T-helper 1 cell treated with Interleukin-12 subunit alpha and Interleukin-12 subunit beta and Interleukin-4 antibody, amounts not matched to agents 30 ng/mL and 1 ng/mL, for 36 hours (primary cell): ENCODE measurements around the gene CC2D1A. TPM values are rescaled to one million over a fixed set of nuclear protein-coding genes. Genes with fewer than 3 reads are reported as not detected.
"Not testable (repeated sequence)": the region's sequence is repeated elsewhere in the genome, so short reads cannot be mapped to it uniquely, and the experiment has no call there.

Experiments
- intact Hi-C: fragments of 100-400 bp; cut with micrococcal nuclease; formaldehyde crosslinking; loops from one replicate; pipeline ENCODE4 v1.15.1; 2024
- total RNA-seq: library from RNA; stranded (reverse); gene quantifications from 2 replicates; pipeline ENCODE4 v1.2.3, GENCODE V29; 2022

CC2D1A gene
- total RNA-seq, 1 donor from 2014 or later: 36.3 TPM

DNA sequence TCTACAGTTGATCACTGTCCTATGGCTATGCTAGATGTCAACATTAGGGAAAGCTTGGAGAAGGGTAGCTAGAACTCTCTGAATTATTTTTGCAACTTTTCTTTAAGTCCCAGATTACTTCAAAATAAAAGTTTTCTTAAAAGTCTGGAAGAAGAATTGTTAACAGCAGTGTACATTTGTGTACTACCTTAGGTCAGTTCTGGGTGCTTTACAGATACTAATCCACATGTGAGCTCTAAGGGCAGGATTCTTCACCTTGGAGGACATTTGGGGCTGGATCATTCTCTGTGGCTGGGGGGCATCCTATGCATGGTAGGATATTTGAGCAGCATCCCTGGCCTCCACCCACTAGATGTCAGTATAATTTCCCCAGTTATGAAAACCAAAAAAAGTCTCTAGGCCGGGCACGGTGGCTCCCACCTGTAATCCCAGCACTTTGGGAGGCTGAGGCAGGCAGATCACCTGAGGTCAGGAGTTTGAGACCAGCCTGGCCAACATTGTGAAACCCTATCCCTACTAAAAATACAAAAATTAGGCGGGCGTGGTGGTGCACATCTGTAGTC is 2.9 kb upstream of the CC2D1A start:
- intact Hi-C loops: no loop called here

DNA sequence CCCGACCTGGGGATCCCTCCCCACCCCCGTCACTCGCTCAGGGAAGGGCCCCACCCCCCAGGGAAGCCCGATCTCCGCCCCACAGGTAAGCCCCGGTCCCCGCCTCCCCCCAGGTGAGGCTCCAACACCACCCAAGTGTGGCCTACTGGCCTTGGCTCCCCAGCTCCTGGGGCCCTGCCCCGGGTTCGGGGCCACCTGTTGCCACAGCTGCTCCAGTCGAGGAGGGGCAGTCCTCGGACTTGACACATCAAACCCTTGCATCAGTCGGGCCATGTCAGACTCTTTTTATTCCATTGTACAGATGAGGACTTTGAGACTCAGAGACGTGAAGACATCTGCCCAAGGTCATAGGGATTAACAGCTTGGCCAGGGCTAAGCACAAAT is 512 bp downstream of the CC2D1A start:
- intact Hi-C loops: loop anchor here (1.0 to 5.0 kb wide), 7 partner anchors 15 to 231 kb away; partner anchors contain the start of genes DCAF15, IL27RA, PRKACA and RFX1

DNA sequence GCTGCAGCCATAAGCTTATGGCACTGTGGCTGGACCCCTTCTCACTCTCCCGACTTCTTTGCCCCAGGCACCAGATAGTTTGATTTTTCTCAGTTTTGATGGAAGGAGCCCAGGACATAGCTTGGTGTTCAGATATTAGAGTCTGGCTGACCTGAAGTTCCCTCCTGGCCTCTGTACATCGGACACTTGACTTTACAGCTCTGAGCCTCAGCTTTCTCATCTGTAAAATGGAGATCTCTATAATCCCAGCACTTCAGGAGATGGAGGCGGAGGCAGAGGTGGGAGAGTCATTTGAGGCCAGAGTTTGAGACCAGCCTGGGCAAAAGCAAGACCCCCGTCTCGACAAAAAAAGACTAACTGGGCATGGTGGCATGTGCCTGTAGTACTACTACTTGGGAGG is 909 bp downstream of the CC2D1A start:
- intact Hi-C loops: loop anchor here (1.0 to 5.0 kb wide), 7 partner anchors 14 to 230 kb away; partner anchors contain the start of genes DCAF15, IL27RA, PRKACA and RFX1

DNA sequence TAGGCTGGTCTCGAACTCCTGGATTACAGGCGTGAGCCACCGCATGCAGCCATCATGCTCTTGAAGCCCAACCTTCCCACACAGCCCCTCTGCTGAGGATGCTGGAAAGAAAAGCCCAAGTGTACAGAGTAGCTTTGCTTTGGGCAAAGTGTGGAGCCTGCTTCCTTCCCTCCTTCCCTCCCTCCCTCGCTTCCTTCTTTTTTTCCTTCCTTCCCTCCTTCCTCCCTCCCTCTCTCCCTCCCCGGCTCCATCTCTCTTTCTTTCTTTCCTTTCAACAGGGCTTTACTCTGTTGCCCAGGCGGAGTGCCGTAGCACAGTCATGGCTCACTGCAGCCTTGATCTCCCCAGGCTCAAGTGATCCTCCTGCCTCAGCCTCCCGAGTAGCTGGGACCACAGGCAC is 2.7 kb downstream of the CC2D1A start:
- intact Hi-C loops: loop anchor here (5.0 kb wide), 1 partner anchor 124 kb away; the partner anchor contains the start of gene IL27RA

DNA sequence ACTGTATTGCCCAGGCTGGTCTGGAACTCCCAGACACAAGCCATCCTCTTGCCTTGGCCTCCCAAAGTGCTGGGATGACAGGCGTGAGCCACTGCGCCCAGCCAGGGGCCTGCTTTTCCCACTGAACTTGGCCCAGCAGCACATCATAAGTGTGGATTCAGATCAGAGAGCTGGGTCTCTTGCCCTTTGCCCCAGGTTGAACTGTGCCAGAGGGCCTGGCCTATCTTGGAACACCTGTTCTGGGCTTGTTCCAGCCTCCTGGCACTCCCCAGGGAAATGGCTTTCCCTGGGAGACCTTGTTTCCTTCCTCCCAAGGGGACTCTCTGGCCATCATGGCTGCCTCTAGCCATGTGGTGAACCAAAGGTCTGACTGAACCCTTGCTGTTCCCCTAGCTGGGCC is 3.4 kb downstream of the CC2D1A start:
- intact Hi-C loops: loop anchor here (5.0 kb wide), 1 partner anchor 123 kb away; the partner anchor contains the start of gene IL27RA

DNA sequence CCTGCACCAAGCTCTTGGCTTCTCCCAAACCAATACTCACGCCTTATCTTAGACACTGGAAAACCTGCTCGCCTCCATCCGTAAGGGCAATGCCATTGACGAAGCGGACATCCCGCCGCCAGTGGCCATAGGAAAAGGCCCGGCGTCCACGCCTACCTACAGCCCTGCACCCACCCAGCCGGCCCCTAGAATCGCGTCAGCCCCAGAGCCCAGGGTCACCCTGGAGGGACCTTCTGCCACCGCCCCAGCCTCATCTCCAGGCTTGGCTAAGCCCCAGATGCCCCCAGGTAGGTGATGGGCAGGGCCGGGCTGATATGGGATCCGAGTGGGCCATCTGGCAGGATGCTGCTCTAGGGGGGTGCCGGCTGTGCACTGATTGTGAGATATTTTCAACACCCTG is 7.4 kb downstream of the CC2D1A start:
- intact Hi-C loops: no loop called here

DNA sequence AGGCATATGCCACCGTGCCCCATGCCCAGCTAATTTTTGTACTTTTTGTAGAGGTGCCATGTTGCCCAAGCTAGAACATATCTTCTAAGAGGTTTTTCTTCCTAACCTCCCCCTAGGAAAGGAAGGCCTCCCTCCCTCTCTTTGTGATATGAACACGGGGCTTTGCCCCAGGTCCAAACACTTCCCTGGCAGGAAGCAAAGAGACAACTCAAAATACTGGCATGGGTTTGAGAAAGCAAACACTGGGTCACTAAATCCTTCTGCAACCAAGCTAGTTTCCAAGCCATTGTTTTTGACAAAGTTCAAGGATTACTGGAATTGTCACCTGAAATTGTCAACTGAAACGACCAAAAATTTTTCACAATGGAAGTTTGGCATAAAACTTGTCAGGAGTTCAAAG is 8.8 kb downstream of the CC2D1A start:
- intact Hi-C loops: no loop called here

DNA sequence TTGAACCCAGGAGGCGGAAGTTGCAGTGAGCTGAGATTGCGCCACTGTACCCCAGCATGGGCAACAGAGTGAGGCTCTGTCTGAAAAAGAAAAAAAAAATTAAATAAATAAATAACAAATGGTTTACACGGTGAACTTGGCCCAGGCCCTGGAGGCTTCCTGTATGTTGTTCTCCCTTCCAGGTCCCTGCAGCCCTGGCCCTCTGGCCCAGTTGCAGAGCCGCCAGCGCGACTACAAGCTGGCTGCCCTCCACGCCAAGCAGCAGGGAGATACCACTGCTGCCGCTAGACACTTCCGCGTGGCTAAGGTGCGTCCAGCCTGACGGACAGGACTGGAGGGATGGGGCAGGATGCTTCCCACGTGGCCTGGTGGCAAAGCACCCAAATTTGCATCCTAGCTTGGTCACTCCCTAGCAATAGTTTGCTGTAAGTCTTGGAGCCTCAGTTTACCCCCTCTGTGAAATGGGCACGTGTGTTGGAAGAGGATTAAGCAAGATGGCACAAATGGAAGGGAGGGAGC is 11.9 kb downstream of the CC2D1A start:
- intact Hi-C loops: no loop called here

DNA sequence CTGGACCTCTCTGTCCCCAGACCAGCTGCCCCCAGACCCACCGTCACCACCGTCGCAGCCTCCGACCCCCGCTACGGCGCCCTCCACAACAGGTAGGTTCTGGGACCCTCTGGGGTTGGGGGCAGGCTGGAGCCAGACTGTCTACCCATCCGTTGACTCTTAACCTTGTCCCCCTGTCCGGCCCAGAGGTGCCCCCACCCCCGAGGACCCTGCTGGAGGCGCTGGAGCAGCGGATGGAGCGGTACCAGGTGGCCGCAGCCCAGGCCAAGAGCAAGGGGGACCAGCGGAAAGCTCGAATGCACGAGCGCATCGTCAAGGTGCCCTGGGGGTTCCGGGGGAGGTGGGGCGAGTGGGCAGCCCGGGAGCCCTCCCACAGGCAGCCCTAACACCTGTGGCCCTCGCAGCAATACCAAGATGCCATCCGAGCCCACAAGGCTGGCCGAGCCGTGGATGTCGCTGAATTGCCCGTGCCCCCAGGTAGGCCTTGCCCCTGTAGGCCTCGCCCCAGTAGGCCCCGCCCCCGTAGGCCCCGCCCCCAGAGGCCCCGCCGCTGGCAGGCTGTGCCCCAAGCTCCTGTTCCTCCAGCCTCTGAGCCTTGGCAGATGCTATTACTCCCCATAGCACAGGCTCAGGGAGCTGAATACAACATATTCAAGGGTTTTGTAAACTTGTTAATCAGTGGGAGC is 12.9 kb downstream of the CC2D1A start:
- intact Hi-C loops: no loop called here

DNA sequence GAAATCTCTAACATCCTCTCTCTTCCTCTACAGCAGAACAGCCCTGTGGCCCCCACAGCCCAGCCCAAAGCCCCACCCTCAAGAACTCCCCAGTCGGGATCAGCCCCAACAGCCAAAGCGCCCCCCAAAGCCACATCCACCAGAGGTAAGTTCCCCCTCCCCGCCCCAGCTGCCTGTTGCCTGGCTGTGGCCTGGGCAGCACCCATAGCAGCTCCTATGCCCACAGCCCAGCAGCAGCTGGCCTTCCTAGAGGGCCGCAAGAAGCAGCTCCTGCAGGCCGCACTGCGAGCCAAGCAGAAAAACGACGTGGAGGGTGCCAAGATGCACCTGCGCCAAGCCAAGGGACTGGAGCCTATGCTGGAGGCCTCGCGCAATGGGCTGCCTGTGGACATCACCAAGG is 14.5 kb downstream of the CC2D1A start:
- intact Hi-C loops: no loop called here

DNA sequence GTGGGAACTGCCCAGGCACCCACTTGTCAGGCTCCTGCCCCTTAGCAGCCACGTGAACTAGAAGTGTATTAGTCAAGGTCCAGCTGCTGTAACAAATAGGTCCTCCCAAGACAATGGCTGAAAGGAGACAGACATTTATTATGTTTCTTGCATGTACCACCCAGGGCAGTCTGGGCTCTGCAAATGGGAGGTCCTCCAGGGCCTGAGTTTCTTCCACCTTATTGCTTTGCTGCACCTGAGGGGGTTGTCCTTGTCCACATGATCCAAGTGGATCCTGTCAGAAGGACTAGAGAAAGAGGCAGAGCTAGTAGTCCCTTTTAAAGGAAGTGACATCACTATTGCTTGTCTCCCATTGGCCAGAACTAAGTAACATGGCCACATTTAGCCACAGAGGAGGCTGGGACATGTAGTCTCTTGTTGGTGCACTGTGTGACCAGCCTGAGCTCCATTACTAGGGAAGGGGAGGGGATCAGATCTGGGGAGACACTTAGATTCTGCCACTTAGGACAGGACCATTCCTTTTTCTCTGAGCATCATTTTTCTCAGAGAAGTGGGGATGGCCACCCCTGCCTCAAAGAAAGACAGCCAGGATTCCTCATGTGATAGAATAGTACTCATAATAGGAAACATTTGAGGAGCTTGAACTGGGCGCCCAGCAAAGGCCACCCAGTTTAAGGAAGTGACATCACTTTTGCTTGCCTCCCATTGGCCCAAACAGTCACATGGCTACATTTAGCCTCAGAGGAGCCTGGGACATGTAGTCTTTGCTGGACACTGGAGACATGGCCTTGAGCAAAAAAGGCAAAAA is 15.1 kb downstream of the CC2D1A start:
- intact Hi-C loops: loop anchor here (1.0 kb wide), 2 partner anchors 15 to 31 kb away; partner anchors contain the start of genes BRME1, CC2D1A and DCAF15

DNA sequence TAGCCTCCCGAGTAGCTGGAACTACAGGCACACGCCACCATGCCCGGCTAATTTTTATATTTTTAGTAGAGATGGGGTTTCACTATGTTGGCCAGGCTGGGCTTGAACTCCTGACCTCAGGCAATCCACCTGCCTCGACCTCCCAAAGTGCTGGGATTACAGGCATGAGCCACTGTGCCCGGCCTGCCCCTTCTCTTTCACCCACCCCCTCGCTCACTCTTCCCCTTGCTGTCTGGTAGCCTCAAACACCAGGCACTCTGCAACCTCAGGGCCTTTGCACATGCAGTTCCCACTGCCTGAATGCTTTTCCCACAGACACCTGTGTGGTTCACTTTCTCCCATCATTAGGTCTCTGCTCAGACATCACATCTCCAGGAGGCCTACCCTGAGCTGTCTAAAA is 16.1 kb downstream of the CC2D1A start:
- intact Hi-C loops: not testable (repeated sequence)

DNA sequence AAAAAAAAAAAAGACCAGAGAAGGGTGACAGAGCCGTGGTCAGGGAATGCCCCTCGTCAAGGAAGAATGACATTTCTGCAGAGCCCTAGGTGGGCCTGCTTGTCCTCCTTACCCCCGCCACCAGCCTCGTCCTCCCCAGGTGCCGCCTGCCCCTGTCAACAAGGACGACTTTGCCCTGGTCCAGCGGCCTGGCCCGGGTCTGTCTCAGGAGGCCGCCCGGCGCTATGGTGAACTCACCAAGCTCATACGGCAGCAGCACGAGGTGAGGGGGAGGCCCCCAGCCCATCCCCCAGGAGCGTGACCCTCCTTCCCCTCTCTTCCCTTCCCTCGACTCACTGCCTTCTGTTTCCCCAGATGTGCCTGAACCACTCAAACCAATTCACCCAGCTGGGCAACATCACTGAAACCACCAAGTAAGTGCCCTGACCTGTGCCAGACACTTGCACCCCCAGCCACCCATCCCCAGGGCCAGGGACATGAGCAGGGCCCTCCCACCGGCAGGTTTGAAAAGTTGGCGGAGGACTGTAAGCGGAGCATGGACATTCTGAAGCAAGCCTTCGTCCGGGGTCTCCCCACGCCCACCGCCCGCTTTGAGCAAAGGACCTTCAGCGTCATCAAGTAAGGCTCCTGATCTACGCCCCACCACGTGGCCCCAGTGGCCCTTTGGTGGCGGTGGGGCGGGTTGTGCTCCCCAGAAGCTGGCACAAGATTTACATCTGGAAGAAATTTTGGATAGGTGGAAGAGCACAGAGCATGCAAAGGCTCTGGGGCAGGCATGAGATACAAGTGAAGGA is 17.4 kb downstream of the CC2D1A start:
- intact Hi-C loops: no loop called here

DNA sequence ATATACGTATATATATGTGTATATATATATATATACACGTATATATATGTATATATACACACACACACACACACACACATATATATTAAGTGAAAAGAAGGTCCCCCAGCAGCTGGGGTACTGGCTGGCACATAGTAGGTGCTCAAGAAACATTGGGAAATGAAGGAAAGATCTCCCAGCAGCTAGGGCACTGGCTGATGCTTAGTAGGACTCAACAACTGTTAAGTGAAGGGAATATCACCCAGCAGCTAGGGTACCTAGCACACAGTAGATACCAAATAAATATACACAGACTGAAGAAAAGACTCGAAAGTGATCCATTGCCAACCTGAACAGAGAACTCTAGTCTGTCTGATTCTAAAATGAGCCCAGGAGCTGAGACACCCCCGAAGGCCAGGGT is 20.0 kb downstream of the CC2D1A start:
- intact Hi-C loops: no loop called here

DNA sequence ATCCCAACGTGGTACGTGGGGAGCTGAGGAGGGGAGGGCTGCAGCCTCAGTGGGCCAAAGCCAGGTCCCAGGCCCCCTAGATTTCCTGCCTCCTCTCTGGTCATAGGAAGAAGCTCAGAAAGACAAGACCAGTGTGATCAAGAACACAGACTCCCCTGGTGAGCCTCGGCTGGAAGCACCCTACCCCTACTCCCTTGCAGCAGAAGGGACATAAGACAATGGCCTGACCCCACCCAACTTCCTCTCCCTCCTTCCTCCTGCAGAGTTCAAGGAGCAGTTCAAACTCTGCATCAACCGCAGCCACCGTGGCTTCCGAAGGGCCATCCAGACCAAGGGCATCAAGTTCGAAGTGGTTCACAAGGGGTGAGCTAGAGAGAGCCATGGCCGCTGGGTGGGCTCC is 20.7 kb downstream of the CC2D1A start:
- intact Hi-C loops: no loop called here

DNA sequence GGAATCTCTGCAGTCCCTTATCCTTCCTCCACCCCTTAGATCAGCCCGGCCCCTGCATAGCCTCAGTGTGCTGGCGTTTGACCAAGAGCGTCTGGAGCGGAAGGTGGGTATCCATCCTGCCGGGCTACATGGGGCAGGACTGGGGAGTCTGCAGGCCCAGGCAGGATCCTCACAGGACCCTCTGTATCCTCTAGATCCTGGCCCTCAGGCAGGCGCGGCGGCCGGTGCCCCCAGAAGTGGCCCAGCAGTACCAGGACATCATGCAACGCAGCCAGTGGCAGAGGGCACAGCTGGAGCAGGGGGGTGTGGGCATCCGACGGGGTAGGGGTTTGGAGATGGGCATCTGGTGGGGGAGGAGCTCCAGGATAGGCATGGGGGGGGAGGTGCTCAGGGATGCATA is 23.3 kb downstream of the CC2D1A start:
- intact Hi-C loops: no loop called here

DNA sequence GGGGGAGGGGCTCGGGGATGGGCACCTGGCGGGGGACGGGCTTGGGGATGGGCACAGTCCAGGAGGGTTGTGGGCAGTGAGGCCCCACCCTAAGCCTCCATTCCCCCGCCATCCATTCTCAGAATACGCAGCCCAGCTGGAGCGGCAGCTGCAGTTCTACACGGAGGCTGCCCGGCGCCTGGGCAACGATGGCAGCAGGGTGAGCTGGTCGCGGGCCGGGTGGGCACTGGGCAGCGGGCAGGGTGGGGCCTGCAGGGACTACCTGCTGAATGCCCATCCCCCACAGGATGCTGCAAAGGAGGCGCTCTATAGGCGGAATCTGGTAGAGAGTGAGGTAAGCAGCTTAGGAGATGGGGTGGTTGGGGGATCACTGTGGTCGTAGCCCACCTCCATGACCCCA is 24.0 kb downstream of the CC2D1A start:
- intact Hi-C loops: no loop called here

DNA sequence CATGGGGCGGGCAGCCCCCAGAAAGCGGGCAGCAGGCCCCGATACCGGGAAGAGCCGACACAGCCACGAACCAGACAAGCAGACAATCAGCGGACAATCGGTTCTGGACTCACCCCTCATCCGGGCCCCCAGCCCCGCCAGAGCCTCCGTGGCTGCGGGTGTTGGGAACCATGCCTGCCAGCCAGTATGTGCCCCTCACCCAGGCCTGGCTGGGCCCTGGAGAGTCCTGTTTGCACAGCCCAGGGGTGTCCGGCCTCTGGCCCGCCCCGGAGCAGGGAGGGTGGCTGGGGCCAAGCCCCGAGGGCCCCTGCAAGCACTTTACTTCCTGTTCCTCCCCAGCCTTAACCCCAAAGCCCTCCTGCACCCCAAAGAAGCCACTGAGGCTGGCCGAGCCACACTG is 24.4 kb downstream of the CC2D1A start:
- intact Hi-C loops: no loop called here

DNA sequence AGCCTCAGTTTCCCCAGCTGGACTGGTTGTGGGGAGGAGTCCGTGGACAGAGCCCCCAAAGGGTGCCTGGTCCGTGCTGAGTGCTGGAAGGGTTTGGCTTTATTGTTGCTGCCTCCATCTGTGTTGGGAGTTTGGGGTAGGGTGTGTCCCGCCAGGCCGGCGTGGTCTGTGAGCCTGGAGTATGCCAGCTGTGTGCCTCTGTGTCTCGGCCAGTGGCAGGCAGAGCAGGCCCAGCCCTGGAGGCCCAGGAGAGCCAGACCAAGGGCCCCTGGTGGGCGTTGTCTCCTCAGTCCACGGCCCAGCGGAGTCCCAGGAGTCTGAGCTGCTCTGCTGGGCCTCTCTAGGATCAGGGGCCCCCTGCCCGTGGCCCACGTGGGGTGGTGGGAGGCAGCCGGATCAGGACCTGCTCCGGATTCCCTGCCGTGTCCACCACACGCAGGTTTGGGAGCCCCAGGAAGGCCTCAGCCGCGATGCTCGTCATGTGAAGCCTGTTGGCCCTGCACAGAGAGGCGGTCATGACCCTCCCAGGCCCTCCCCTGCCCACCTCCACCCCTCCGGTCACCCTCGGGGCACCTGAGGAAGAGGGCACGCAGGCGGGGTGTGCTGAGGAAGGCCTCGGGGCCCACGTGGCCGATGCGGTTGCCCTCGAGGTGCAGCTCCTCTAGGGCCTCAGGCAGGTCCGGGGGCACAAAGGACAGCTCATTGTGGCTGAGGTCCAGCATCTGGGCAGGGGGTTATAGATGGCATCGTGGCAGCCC is 25.6 kb downstream of the CC2D1A start:
- intact Hi-C loops: no loop called here

DNA sequence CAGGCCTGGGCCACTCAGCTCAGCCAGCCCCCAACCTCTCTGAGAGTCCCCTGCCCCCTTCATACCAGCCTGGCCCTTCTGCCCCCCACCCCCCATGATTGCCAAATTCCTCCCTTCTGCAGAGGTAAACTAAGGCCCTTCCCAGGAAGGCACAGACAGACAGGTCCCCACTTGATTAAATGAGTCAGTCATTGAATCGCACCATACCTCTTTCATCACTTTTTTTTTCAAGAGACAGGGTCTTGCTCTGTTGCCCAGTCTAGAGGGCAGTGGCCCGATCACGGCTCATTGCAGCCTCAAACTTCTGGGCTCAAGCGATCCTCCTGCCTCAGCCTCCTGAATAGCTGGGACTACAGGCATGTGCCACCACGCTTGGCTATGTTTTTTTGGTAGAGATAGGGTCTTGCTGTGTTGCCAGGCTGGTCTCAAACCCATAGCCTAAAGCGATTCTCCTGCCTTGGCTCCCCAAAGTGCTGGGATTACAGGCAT is 26.2 kb downstream of the CC2D1A start:
- intact Hi-C loops: no loop called here
